NB4 (cell line): ENCODE data around the gene MAPK11.

Source experiments
- CTCF ChIP-seq: IDR thresholded peaks from one replicate; pipeline ENCODE4 v1.5.1; 2012; ENCODE audit warnings: low read depth, low read length
- MAX ChIP-seq: IDR thresholded peaks from 2 replicates; pipeline ENCODE4 v1.6.1; 2011; ENCODE audit warnings: low read depth, low read length
- MYC ChIP-seq: IDR thresholded peaks from 2 replicates; pipeline ENCODE4 v1.6.1; 2011; ENCODE audit warnings: low read depth, low read length
- POLR2A ChIP-seq: IDR thresholded peaks from 2 replicates; pipeline ENCODE4 v1.6.1; 2011; ENCODE audit warnings: mild to moderate bottlenecking; ENCODE audit not compliant: insufficient read length; ENCODE audit errors: extremely low read depth

DNA sequence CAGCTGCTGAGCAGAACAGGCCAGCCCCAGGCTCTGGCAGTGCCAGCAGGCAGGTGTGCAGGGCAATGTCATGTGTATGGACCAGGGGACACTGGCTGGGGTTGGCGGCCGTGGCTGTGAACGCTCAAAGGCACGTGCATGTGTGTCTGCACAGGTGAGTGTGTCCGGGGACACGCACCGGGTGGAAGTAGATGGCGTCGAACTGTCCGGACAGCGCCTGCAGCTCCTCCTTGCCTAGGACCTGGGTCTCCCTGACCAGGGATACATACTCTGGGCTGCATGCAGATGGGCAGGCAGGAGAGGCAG, 20.0 kb downstream of the MAPK11 start:
- TF ChIP-seq CTCF (no peak), MYC (no peak), MAX (no peak), POLR2A (no peak)
